D721Med (cell line): ENCODE measurements around the gene SCGB1C2.
"Not testable (repeated sequence)": the region's sequence is repeated elsewhere in the genome, so short reads cannot be mapped to it uniquely, and the experiment has no call there.

Experiments used
- DNase-seq: peaks from one replicate; pipeline ENCODE4 v3.0.0; 2011; ENCODE audit warnings: low spot score; ENCODE audit not compliant: insufficient read length
- FAIRE-seq: peaks from 2 replicates; lab custom pipeline; 2011; peaks lifted over from hg19 to GRCh38; lab: Jason Lieb, UNC
- CTCF ChIP-seq: IDR thresholded peaks from 2 replicates; pipeline ENCODE4 v1.5.1; 2012; ENCODE audit warnings: mild to moderate bottlenecking, control low read depth; ENCODE audit not compliant: insufficient read depth; ENCODE audit errors: missing control alignments

Gene SCGB1C2

GRCh38 chr17:159609-160008, 22.2 kb downstream of the SCGB1C2 start:
- DNase-seq (no peak), FAIRE-seq (no peak)
- TF ChIP-seq CTCF, result no peak

GRCh38 chr17:160336-160735, 23.0 kb downstream of the SCGB1C2 start:
- FAIRE-seq, result no peak
- TF ChIP-seq CTCF, result no peak
- DNase-seq, result no peak

DNA sequence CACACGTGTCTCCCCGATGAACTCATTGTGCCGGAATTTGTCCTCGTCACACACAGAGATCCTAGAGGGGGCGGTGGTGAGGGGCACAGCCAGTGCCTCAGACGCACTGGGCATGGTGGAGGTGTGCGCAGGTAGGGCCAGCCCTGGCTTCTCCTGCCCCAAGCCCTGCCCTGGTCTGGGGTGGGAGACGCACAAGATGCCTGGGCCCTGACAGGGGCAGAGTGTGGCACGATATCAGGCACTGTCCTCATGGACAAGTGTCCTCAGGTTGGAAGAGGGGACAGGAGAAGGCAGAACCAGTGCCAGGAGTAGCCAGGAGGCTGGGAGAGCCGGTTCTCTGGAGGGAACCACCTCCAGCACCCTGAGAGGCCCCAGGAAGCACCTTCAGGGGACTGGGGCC, 24.1 kb downstream of the SCGB1C2 start:
- TF ChIP-seq CTCF, result no peak
- DNase-seq (no peak), FAIRE-seq (no peak)

DNA sequence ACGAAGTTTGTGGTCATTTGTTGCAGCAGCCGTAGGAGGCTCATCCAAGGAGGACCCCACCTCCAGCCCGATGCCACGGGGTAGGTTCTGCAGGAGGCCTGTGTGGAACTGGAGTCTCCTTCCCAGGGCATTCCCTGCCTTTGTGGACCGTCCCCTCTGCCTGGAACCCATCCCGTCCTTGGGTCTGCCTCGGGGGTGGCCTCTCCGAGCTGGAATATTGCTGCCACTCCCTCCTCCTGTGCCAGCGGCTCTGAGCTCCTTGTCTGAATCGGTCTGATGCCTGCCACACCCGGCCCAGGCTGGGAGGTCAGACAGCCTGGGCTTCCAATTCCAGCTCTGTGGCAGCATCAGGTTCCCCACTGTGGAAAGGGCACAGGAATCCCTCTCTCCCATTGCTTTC, 25.3 kb downstream of the SCGB1C2 start:
- DNase-seq (no peak), FAIRE-seq (no peak)
- no peak for TF ChIP-seq CTCF

- DNase-seq, result no peak
- no peak for FAIRE-seq
- no peak for TF ChIP-seq CTCF
Observed at GRCh38 chr17:163514-164098, 26.2 kb downstream of the SCGB1C2 start.

- peak; percentile 44 for TF ChIP-seq CTCF
- DNase-seq (peak; percentile 86), FAIRE-seq (no peak)
Observed at GRCh38 chr17:164303-165235, 27.2 kb downstream of the SCGB1C2 start.

GRCh38 chr17:165939-166338, 28.6 kb downstream of the SCGB1C2 start:
- no peak for TF ChIP-seq CTCF
- no peak for DNase-seq
- no peak for FAIRE-seq

GRCh38 chr17:168614-169013, 31.2 kb downstream of the SCGB1C2 start:
- FAIRE-seq, DNase-seq: not testable (repeated sequence)
